UCSD-AML1 (cell line): Measurements from ENCODE around the gene SYNDIG1.
"Not testable (repeated sequence)": the region's sequence is repeated elsewhere in the genome, so short reads cannot be mapped to it uniquely, and the experiment has no call there.

Source experiments
- DNase-seq: peaks from one replicate; lab custom pipeline; 2025; ENCODE audit not compliant: unreplicated experiment; lab: John Stamatoyannopoulos, UW

SYNDIG1 gene

GRCh38 chr20:24491041-24491756, 21.8 kb downstream of the SYNDIG1 start:
- no peak for DNase-seq

GRCh38 chr20:24492031-24492607, 22.7 kb downstream of the SYNDIG1 start:
- no peak for DNase-seq

DNA sequence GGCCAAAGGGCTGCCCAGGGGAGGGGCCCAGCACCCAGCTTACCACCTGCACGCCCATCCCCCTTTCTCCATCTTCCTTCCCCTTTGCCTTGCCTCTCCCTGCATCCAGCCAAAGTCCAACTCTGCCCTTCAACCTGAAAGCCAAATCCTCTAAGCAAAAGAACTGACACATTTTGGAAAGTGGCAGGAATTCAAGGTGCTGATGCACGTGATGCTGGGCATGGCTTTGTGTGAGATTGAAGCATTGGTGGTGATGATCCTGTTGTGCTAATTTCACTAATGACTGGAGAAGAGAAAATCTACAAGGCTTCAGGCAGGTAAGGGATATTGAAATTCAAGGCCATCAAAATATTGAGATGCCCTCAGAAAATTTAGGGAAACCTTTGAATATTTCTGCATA, 23.3 kb downstream of the SYNDIG1 start:
- DNase-seq = no peak

GRCh38 chr20:24493181-24493580, 23.8 kb downstream of the SYNDIG1 start:
- DNase-seq = no peak

GRCh38 chr20:24493661-24494459, 24.4 kb downstream of the SYNDIG1 start:
- no peak for DNase-seq

DNA sequence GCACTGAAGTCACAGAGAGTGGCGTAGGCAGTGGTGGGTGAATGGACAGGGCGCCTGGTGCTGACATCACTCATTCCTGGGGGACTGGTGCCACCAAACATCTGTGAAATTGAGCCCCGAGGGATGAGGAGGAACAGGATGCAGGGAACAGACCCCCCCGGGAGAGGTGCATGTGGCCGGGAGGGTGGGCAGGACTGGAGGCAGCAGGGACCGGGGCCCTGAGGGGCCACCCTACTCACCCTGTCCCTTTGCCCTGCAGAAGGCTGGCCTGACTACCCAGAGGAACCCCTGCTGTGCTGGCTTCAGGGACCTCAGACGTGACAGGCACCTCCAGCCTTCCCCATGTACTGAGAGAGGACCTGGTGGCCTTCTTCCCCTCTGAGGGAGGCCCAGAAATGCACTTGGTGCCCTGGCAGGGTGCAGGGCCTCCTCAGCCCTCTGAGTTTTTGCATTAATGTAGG, 25.1 kb downstream of the SYNDIG1 start:
- DNase-seq = no peak

DNA sequence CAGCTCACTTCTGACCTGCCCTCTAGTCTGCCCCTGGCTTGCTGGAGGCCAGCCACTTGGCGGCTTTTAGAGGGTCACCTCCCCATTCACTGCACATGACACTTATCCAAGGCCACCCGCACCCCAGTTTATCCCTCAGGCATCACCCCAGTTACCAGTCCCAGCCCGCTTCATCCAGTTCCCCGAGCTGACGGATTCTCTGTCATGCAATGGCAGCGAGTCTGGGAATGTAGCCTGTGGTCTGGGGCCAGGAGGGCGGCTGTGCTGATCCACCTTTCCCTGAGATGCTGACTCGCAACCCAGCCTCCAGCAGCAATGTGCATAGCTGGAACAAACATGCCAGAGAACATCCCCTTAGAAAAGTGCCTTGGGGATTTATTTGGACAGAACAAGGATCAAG, 25.8 kb downstream of the SYNDIG1 start:
- DNase-seq = no peak

DNA sequence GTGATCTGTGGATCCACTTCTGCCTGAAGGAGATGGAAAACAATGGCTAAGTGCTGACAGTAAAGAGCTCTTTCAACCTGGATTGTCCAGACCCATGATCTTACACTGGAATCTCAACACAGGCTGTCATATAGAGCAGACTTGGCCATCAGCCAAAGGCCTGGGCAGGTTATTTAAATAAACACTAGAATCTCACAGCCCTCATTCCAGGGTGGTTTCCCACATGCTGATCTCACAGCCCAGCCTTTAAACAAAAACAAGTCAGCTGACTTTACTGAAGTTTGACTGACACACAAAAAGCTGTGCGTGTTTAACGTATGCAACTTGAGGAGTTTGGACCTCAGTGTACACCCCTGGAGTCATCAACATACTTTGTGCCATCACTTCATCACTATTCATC, 28.4 kb downstream of the SYNDIG1 start:
- DNase-seq = no peak

- DNase-seq = no peak
Observed at GRCh38 chr20:24498641-24499040, 29.2 kb downstream of the SYNDIG1 start.

DNA sequence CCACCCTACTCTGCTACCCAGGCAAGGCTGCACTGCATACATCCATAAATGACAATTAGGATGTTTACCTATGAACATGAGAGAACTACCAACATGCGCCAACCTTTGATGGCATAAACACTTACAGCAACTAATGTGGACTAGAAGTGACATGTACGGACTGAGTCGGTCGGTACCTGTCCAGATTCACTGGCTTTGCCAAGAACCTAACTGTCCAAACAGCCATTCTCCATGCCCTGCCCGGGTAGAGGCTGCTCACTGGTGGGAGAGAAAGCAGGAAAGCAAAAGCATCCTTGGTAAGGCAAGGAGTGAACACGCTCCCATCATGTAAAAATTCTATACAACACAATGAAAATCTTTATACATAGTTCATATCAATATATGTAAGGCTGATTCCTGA, 30.0 kb downstream of the SYNDIG1 start:
- no peak for DNase-seq

DNA sequence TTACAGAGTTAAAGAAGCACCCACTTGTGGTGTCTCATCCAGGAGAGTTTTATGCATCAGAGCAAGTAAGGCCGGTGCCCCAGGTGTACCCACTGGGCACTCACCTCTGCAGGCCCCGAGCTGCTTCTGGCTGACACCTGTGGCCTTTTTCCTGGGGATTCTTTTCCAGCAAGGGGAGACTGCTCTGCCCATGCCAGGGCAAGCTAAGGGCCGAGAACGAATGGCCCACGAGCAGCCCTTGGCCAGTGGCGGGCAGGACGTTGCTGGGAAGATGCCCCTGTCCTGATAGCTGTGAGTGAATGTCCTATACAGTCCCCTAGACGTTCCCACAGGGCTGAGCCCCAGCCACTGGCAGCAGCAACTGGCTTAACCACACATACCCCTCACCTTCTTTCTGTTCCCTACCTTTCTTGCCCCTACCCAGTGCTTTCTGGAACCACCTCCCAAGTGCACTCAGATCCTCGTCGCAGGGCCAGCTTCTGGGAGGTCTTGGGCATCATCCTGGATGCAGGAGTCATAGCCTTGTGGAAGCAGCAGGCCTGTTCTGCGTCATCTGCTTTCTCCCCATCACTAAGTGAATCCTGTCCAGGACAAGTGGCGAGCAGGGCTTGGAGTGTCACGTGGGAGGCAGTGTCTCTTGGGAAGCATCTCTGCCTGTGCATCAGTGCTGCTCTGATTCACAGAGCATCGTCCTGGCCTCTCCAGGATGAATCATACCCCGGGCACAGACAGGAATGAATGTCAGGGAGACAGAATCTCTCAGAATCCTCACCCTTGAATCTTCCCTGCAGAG, 32.5 kb downstream of the SYNDIG1 start:
- DNase-seq = no peak

DNA sequence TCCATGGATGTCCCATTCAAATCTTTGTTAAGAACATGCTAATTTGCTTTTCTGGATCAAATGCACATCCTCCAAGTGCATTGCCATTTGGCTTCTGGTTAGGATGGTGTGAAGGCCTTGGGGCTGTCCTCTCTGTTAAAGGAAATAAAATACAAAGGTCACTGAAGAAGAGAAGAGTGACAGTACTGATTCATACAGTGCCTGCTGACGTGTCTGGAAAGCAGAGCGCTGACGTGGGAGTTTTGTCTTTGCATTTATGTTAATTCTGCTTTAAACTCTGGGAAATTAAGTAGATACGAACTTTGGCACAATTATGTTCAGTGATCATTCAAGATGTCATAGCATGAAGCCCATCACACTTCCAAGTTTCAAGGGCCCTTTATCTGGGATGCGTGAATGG, 33.2 kb downstream of the SYNDIG1 start:
- no peak for DNase-seq

DNA sequence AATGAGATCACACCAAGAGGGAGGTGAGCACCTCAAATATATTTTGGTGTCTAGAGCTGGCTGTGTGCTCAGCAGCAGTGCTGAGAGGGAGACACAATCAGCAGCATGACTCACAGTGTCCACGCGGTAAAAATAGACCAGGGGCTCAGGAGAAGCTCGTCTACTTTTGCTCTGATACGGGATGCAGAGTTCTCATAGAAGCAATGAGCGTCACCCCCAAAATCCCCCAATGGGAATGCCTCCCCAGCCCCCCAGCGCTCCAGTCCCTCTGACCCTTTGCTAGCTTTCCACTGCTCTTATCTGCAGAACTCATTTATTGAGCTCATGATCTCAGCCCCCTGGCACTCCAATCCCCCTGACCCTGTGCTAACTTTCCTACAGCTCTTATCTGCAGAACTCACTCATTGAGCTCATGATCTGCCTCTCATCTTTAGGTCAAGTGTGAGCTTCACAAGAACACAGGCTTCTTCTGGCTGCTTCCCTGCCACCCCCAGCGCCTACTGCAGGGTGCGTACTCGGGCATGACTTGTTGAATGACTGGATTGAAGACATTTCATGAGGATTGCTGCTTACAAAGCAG, 34.0 kb downstream of the SYNDIG1 start:
- no peak for DNase-seq

- no peak for DNase-seq
Observed at GRCh38 chr20:24504331-24505285, 35.2 kb downstream of the SYNDIG1 start.

DNA sequence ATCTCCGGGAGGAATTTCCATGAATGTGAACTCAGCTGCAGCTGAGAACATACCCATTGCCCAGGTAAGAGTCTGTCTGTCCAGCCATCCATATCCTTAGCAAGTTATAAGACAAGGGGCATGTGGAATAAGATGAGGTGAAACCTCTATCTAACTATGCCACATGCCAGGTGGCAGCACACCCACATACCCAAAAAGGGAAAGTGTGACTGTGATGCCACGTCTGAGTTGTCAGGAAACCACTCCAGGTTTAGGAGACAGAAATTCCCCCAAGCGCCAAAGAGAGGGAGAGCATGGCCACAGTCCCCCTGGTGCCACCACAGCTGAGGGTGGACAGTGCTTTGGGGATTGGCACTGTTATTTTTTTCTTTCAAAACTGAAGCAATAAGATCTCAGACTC, 36.7 kb downstream of the SYNDIG1 start:
- no peak for DNase-seq

DNA sequence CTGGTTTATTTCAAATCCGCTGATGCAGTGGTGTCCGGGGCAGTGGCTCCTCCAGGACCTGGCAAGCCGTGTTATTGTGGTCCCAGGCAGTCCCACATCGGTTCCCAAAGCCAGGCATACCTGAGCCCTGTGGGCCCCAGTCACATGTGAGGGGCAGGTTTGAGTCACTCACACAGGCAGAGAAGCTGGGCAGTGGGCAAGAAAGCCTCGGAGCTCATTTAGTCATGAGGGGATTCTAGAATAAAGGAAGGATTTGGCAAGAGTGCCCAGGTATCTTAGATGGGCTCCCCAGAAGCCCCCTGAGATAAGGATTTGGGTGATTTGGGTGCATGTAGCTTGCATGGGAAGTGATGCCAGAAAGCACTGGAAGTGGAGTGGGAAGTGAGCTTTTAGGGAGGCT, 37.3 kb downstream of the SYNDIG1 start:
- no peak for DNase-seq

GRCh38 chr20:24507182-24507853, 37.9 kb downstream of the SYNDIG1 start:
- no peak for DNase-seq

DNA sequence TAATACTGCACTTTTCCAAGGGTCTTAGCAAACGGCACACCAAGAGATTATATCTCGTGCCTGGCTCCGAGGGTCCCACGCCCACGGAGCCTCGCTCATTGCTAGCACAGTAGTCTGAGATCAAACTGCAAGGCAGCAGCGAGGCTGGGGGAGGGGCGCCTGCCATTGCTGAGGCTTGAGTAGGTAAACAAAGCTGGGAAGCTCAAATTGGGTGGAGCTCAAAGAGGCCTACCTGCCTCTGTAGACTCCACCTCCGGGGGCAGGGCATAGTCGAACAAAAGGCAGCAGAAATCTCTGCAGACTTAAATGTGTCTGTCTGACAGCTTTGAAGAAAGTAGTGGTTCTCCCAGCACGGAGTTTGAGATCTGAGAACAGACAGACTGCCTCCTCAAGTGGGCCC, 43.0 kb downstream of the SYNDIG1 start:
- DNase-seq = not testable (repeated sequence)

DNA sequence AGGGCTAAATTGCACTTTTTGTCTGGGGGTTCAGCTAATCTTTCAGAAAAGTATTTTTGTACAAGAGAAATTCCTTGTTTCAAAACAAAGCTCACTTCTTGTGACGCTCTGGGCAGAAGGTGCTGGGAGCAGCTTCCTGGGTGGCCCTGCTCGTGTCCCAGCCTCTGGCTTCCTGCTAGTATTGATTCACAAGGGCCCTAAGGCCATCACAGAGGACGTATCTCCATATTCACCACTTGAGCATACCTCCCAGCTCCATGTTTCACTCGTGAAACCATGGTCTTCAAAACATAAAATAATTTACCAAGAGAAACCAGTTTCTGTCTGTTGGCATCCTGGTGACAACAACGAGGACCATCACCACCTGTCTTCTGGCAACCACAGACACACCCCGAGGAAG, 49.1 kb downstream of the SYNDIG1 start:
- no peak for DNase-seq
